OCI-LY7 (cell line): ENCODE measurements around the gene SMURF2.

Source experiments
- EZH2phosphoT487 ChIP-seq: fragments of 200-600 bp; sonication (generic); IDR thresholded peaks from 2 replicates; pipeline ENCODE4 v1.6.1; 2018; ENCODE audit warnings: low read depth, borderline replicate concordance, mild to moderate bottlenecking, mixed run types, antibody characterized with exemption, low read length, moderate library complexity, mixed read lengths
- TF ChIP-seq, protein P1 (sequence below): fragments of 200-600 bp; sonication (generic); conservative IDR thresholded peaks from 2 replicates; pipeline ENCODE4 v1.5.1; 2014; ENCODE audit warnings: mild to moderate bottlenecking, antibody characterized with exemption, low read length, moderate library complexity, mixed read lengths

DNA sequence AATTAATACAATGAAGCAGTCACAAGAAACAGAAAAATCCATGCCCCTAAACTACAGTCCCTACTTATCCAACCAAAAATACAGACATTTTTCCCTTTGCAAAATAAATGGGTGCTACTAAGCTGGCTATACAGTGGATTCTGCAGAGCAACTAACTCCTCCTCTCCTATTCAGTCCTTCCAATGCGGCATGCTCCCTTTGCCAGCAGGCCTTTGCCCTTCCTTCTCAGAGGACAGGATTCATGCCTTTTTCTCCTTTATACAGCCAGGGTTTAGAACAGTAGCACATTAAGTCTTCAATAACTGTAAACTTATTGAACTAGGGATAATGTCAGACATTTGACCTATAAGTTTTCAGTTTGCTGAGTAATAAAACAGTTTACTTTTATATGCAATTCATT lies 70.2 kb downstream of the SMURF2 start:
- TF ChIP-seq, protein P1, sequence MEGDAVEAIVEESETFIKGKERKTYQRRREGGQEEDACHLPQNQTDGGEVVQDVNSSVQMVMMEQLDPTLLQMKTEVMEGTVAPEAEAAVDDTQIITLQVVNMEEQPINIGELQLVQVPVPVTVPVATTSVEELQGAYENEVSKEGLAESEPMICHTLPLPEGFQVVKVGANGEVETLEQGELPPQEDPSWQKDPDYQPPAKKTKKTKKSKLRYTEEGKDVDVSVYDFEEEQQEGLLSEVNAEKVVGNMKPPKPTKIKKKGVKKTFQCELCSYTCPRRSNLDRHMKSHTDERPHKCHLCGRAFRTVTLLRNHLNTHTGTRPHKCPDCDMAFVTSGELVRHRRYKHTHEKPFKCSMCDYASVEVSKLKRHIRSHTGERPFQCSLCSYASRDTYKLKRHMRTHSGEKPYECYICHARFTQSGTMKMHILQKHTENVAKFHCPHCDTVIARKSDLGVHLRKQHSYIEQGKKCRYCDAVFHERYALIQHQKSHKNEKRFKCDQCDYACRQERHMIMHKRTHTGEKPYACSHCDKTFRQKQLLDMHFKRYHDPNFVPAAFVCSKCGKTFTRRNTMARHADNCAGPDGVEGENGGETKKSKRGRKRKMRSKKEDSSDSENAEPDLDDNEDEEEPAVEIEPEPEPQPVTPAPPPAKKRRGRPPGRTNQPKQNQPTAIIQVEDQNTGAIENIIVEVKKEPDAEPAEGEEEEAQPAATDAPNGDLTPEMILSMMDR, result no peak
- no peak for TF ChIP-seq EZH2phosphoT487
